K562 (cell line): Measurements from ENCODE around the gene SRP9. TPM values are rescaled to one million over a fixed set of nuclear protein-coding genes. Genes with fewer than 3 reads are reported as not detected.

Source experiments
- ATAC-seq: fragments of 200-7000 bp; cut with Tn5 transposase; 3 replicates; pipeline ENCODE4 v1.9.1; 2020; ENCODE audit warnings: moderate library complexity
- BruUV-seq: library from RNA; stranded (reverse); fragments of 400-500 nt; replicated peaks from 2 replicates; lab custom pipeline; 2021; lab: Mats Ljungman, UMichigan
- CTCF ChIA-PET: fragments of 300-600 bp; formaldehyde crosslinking; extraction: SDS; loops from one replicate; lab custom pipeline; 2021; ENCODE audit warnings: low intra/inter-chr PET ratio; lab: Yijun Ruan, JAX
- POLR2A ChIA-PET: fragments of 300-600, 350-650 bp; sonication (Branson Sonifier 250); formaldehyde crosslinking; extraction: SDS; loops from one replicate; lab custom pipeline; 2021; ENCODE audit warnings: antibody characterized with exemption, inconsistent platforms; lab: Yijun Ruan, JAX
- DNase-seq, 4 experiments: peaks; one replicate each; pipeline versions ENCODE4 v3.0.0 to v3.0.0-alpha.2; 2011 to 2018; ENCODE audit warnings: low spot score in 3 of 4, mixed read lengths in 3 of 4; ENCODE audit errors: extremely low read depth in 1 of 4
- FAIRE-seq: peaks from 2 replicates; lab custom pipeline; 2011; peaks lifted over from hg19 to GRCh38; lab: Jason Lieb, UNC
- H2AFZ ChIP-seq: 2 replicates; pipeline ENCODE4 v1.6.0; 2011; ENCODE audit warnings: low read depth, low read length, control low read depth, inconsistent platforms
- H3K27ac ChIP-seq: fragments of 200-600 bp; 3 replicates; pipeline ENCODE4 v1.8.0; 2011; ENCODE audit warnings: low read depth, mild to moderate bottlenecking, control low read depth, inconsistent platforms, low read length, moderate library complexity, mixed read lengths; ENCODE audit errors: extremely low read depth
- H3K27me3 ChIP-seq, 2 experiments: fragments of 300-600 bp in 1 of 2; 2 replicates in 1 of 2; 3 replicates in 1 of 2; pipeline versions ENCODE4 v1.6.0 to v1.8.0; 2011; ENCODE audit warnings: inconsistent platforms in 2 of 2, low read length in 2 of 2, mild to moderate bottlenecking in 1 of 2, mixed read lengths in 1 of 2, moderate library complexity in 1 of 2; ENCODE audit not compliant: control insufficient read depth in 2 of 2, insufficient read depth in 2 of 2
- H3K36me3 ChIP-seq: fragments of 300-600 bp; 3 replicates; pipeline ENCODE4 v1.8.0; 2011; ENCODE audit warnings: mild to moderate bottlenecking, low read length, inconsistent platforms; ENCODE audit not compliant: control insufficient read depth, insufficient read depth
- H3K4me1 ChIP-seq, 2 experiments: fragments of 200-600 bp in 1 of 2; replicated peaks in 1 of 2; 2 replicates in 1 of 2; 3 replicates in 1 of 2; pipeline versions ENCODE4 v1.5.1 to v1.8.0; 2011; ENCODE audit warnings: inconsistent platforms in 2 of 2, low read length in 2 of 2, mild to moderate bottlenecking in 1 of 2, mixed read lengths in 1 of 2, moderate library complexity in 1 of 2; ENCODE audit not compliant: control insufficient read depth in 2 of 2, insufficient read depth in 2 of 2
- H3K4me2 ChIP-seq: 2 replicates; pipeline ENCODE4 v1.6.1; 2011; ENCODE audit warnings: low read length, control low read depth, inconsistent platforms, mixed read lengths; ENCODE audit not compliant: insufficient read depth
- H3K4me3 ChIP-seq: fragments of 200-600 bp; sonication (generic), shearing (Covaris generic); 2 replicates; pipeline ENCODE4 v1.5.1; 2016; ENCODE audit warnings: control low read depth, inconsistent platforms
- H3K79me2 ChIP-seq: fragments of 200-600 bp; 3 replicates; pipeline ENCODE4 v1.8.0; 2011; ENCODE audit warnings: low read length, inconsistent platforms; ENCODE audit not compliant: control insufficient read depth, insufficient read depth
- H3K9ac ChIP-seq, 2 experiments: 2 replicates each; pipeline versions ENCODE4 v1.6.0 to v1.6.1; 2011; ENCODE audit warnings: low read depth in 2 of 2, low read length in 2 of 2, control low read depth in 1 of 2, inconsistent platforms in 1 of 2, mild to moderate bottlenecking in 1 of 2, mixed read lengths in 1 of 2; ENCODE audit not compliant: insufficient read depth in 1 of 2
- H3K9me1 ChIP-seq: one replicate; pipeline ENCODE4 v1.6.0; 2011; ENCODE audit warnings: inconsistent platforms, mild to moderate bottlenecking, low read length, moderate library complexity; ENCODE audit not compliant: control insufficient read depth, insufficient read depth
- H3K9me3 ChIP-seq: replicated peaks from 2 replicates; pipeline ENCODE4 v1.5.1; 2011; ENCODE audit warnings: low read depth, low read length, inconsistent platforms; ENCODE audit not compliant: control insufficient read depth, insufficient read depth
- H4K20me1 ChIP-seq: replicated peaks from 2 replicates; pipeline ENCODE4 v1.6.1; 2011; ENCODE audit warnings: low read length, inconsistent platforms, mixed read lengths; ENCODE audit not compliant: control insufficient read depth, insufficient read depth
- ADNP ChIP-seq: fragments of 200-800 bp; sonication (Bioruptor generic); IDR thresholded peaks from 2 replicates; pipeline ENCODE4 v1.6.1; 2016; ENCODE audit warnings: missing genetic modification characterization, missing compliant biosample characterization
- BCOR ChIP-seq: fragments of 450-650 bp; IDR thresholded peaks from 2 replicates; pipeline ENCODE4 v1.6.1; 2016
- CREB1 ChIP-seq, 2 experiments: sonication (generic) in 1 of 2; formaldehyde crosslinking in 1 of 2; IDR thresholded peaks; 2 replicates each; pipeline versions ENCODE4 v1.6.1 to v1.8.0; 2012 to 2022; ENCODE audit warnings: inconsistent platforms in 1 of 2, mild to moderate bottlenecking in 1 of 2, missing genetic modification reagents in 1 of 2, moderate library complexity in 1 of 2
- DNMT1 ChIP-seq: fragments of 450-650 bp; IDR thresholded peaks from 2 replicates; pipeline ENCODE4 v1.6.1; 2016; ENCODE audit warnings: antibody characterized with exemption, mild to moderate bottlenecking
- EGR1 ChIP-seq: fragments of 450-650 bp; conservative IDR thresholded peaks from 2 replicates; pipeline ENCODE4 v1.6.1; 2017; ENCODE audit warnings: mild to moderate bottlenecking
- EP300 ChIP-seq: IDR thresholded peaks from 2 replicates; pipeline ENCODE4 v1.6.1; 2012; ENCODE audit warnings: low read length, improper control_type of control experiment
- FUS ChIP-seq: fragments of 200-400 bp; formaldehyde crosslinking; optimal IDR thresholded peaks from 2 replicates; pipeline ENCODE3; 2017; ENCODE audit warnings: low read depth, low read length
- GTF2A2 ChIP-seq: IDR thresholded peaks from 2 replicates; pipeline ENCODE4 v1.6.1; 2016; ENCODE audit warnings: mild to moderate bottlenecking, missing genetic modification characterization, missing compliant biosample characterization
- NFE2 ChIP-seq: IDR thresholded peaks from 2 replicates; pipeline ENCODE4 v1.6.1; 2014; ENCODE audit warnings: antibody characterized with exemption, low read depth
- NFE2L1 ChIP-seq: fragments of 450-650 bp; IDR thresholded peaks from 2 replicates; pipeline ENCODE4 v1.6.1; 2016; ENCODE audit warnings: missing genetic modification characterization, low read depth, mild to moderate bottlenecking, missing compliant biosample characterization, moderate library complexity, borderline replicate concordance
- PRMT5 ChIP-seq: sonication (generic); formaldehyde crosslinking; IDR thresholded peaks from 2 replicates; pipeline ENCODE4 v1.5.0; 2020; ENCODE audit warnings: missing genetic modification reagents
- RBM25 ChIP-seq: fragments of 200-400 bp; formaldehyde crosslinking; IDR thresholded peaks from 2 replicates; pipeline ENCODE4 v1.6.1; 2018; ENCODE audit warnings: low read length, low read depth, moderate library complexity; ENCODE audit not compliant: severe bottlenecking
- SETDB1 ChIP-seq: IDR thresholded peaks from one replicate; pipeline ENCODE4 v1.6.1; 2012; ENCODE audit warnings: low read length, control low read depth, inconsistent platforms
- ZNF121 ChIP-seq: sonication (generic); formaldehyde crosslinking; conservative IDR thresholded peaks from 2 replicates; pipeline ENCODE4 v1.8.0; 2022; ENCODE audit warnings: missing genetic modification reagents
- ZNF584 ChIP-seq: fragments of 200-800 bp; sonication (Bioruptor generic); IDR thresholded peaks from 2 replicates; pipeline ENCODE4 v1.6.1; 2016; ENCODE audit warnings: low read depth, mild to moderate bottlenecking, missing genetic modification characterization, missing compliant biosample characterization
- ZNF79 ChIP-seq: fragments of 250-450 bp; sonication (Bioruptor Pico); IDR thresholded peaks from 2 replicates; pipeline ENCODE4 v1.4.0; 2020; ENCODE audit warnings: low read depth, mild to moderate bottlenecking, moderate library complexity
- ZSCAN29 ChIP-seq: fragments of 450-650 bp; IDR thresholded peaks from 2 replicates; pipeline ENCODE4 v1.6.1; 2017
- WGBS: fragments of 100-300 bp; shearing (Covaris generic); methylation state at CpG from one replicate; pipeline ENCODE4 v1.1.6; 2016; ENCODE audit warnings: low coverage, mixed read lengths; ENCODE audit not compliant: insufficient coverage; ENCODE audit errors: missing lambda C conversion rate; 5-methylcytosine and 5-hydroxymethylcytosine counted together
- in situ Hi-C: fragments of 300-500 bp; cut with MboI; formaldehyde crosslinking; loops from 4 replicates; pipeline ENCODE4 v1.15.0; 2018; ENCODE audit warnings: inconsistent platforms, mixed read lengths
- intact Hi-C: fragments of 100-400 bp; cut with micrococcal nuclease; formaldehyde crosslinking; loops from 2 replicates; pipeline ENCODE4 v1.14.2; 2022
- polyA plus RNA-seq, 8 experiments: library from polyadenylated mRNA; depleted of rRNA in 4 of 8; stranded (reverse) in 5 of 8; unstranded in 3 of 8; fragments of >200 nt; fragmentation: Nextera tagmentation in 2 of 8; fragmentation: Illumina TruSeq in 1 of 8; extraction: Ambion mirVana in 2 of 8; extraction: Trizol in 1 of 8; gene quantifications; 2 replicates each; pipeline versions ENCODE4 v1.2.1 to v1.2.3, GENCODE V29; 2011 to 2014; ENCODE audit warnings: inconsistent platforms in 1 of 8, missing spikeins in 1 of 8
- total RNA-seq, 7 experiments: library from RNA; depleted of rRNA in 6 of 7; stranded (reverse); fragments of >200 nt in 6 of 7; fragmentation: Illumina TruSeq in 2 of 7; extraction: Trizol in 2 of 7; gene quantifications; 2 replicates each; pipeline versions ENCODE4 v1.2.1 to v1.2.3, GENCODE V29; 2011 to 2021; ENCODE audit warnings: low replicate concordance in 1 of 7
- TF ChIP-seq, protein P1 (sequence below): fragments of 450-650 bp; formaldehyde crosslinking; IDR thresholded peaks from 2 replicates; pipeline ENCODE4 v1.4.0; 2022; ENCODE audit warnings: missing genetic modification characterization
- TF ChIP-seq, protein P2 (sequence below): sonication (generic); formaldehyde crosslinking; IDR thresholded peaks from 2 replicates; pipeline ENCODE4 v1.8.0; 2023; ENCODE audit warnings: mild to moderate bottlenecking, missing genetic modification reagents

SRP9 gene
- total and polyA plus RNA-seq, 9 of the 15 experiments (the other 6 are each of a cell fraction or from before 2014, with no cell fraction given) = 273 to 1,892 (median 668) TPM

GRCh38 chr1:225822655-225823403 lies 45.2 kb downstream of the SRP9 start:
- H3K9me1 ChIP-seq = peaks cover 5% of the 10 kb centered on the region
- ChIA-PET POLR2A (interaction anchor here (0.7 to 1.9 kb wide), 3 partner anchors 9 to 50 kb away, joined by 3 to 9 read pairs (median 4); no protein-coding TSS in a partner anchor), CTCF (no interaction called here)
- H3K36me3 ChIP-seq = no peaks in the 10 kb centered on the region
- no peaks in the 10 kb centered on the region for H3K9me3 ChIP-seq
- no peaks in the 10 kb centered on the region for H3K27me3 ChIP-seq
- FAIRE-seq (no peak), ATAC-seq (no peak), DNase-seq (no peak)
- in situ Hi-C loops = no loop called here
- H3K79me2 ChIP-seq = no peaks in the 10 kb centered on the region
- intact Hi-C loops = no loop called here
- H3K27ac ChIP-seq = no peak overlapping the region
- no peak overlapping the region for H3K4me3 ChIP-seq
- WGBS = 37% methylated on average over 12 of the region's 12 CpGs
- no peak overlapping the region for H3K4me2 ChIP-seq
- no peak overlapping the region for H3K9ac ChIP-seq
- H4K20me1 ChIP-seq = no peaks in the 10 kb centered on the region; the same call in 1 of the 2 replicates
- peaks cover 30 to 41% of the 10 kb centered on the region in 2 experiments; a peak in 4 of 5 replicates for H3K4me1 ChIP-seq
- BruUV-seq = no TSS peak
- no peak overlapping the region for H2AFZ ChIP-seq
- TF ChIP-seq EP300 (no peak), ADNP (tag) (0 out of 2 replicates have a peak, but pooled peaks have one; percentile 38), EGR1 (no peak), ZSCAN29 (no peak), ZNF584 (CRISPR knock-in tag) (no peak), ZNF121 (CRISPR knock-in tag) (peak; percentile 96), RBM25 (peak; percentile 91), NFE2L1 (tag) (no peak), PRMT5 (CRISPR knock-in tag) (0 out of 2 replicates have a peak, but pooled peaks have one; percentile 33), SETDB1 (no peak), NFE2 (no peak), DNMT1 (no peak), FUS (no peak), BCOR (peak; percentile 65), CREB1 (IDR thresholded peaks at IDR 0.05) (no peak), CREB1 (CRISPR knock-in tag; IDR thresholded peaks at IDR 0.05) (no peak), GTF2A2 (tag) (no peak), ZNF79 (CRISPR knock-in tag) (no peak)
- TF ChIP-seq, protein P1, sequence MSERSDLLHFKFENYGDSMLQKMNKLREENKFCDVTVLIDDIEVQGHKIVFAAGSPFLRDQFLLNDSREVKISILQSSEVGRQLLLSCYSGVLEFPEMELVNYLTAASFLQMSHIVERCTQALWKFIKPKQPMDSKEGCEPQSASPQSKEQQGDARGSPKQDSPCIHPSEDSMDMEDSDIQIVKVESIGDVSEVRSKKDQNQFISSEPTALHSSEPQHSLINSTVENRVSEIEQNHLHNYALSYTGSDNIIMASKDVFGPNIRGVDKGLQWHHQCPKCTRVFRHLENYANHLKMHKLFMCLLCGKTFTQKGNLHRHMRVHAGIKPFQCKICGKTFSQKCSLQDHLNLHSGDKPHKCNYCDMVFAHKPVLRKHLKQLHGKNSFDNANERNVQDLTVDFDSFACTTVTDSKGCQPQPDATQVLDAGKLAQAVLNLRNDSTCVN (CRISPR knock-in tag) = no peak
- TF ChIP-seq, protein P2, sequence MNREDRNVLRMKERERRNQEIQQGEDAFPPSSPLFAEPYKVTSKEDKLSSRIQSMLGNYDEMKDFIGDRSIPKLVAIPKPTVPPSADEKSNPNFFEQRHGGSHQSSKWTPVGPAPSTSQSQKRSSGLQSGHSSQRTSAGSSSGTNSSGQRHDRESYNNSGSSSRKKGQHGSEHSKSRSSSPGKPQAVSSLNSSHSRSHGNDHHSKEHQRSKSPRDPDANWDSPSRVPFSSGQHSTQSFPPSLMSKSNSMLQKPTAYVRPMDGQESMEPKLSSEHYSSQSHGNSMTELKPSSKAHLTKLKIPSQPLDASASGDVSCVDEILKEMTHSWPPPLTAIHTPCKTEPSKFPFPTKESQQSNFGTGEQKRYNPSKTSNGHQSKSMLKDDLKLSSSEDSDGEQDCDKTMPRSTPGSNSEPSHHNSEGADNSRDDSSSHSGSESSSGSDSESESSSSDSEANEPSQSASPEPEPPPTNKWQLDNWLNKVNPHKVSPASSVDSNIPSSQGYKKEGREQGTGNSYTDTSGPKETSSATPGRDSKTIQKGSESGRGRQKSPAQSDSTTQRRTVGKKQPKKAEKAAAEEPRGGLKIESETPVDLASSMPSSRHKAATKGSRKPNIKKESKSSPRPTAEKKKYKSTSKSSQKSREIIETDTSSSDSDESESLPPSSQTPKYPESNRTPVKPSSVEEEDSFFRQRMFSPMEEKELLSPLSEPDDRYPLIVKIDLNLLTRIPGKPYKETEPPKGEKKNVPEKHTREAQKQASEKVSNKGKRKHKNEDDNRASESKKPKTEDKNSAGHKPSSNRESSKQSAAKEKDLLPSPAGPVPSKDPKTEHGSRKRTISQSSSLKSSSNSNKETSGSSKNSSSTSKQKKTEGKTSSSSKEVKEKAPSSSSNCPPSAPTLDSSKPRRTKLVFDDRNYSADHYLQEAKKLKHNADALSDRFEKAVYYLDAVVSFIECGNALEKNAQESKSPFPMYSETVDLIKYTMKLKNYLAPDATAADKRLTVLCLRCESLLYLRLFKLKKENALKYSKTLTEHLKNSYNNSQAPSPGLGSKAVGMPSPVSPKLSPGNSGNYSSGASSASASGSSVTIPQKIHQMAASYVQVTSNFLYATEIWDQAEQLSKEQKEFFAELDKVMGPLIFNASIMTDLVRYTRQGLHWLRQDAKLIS = no peak
